ENCODE measurements around the gene GABARAPL2.

DNA sequence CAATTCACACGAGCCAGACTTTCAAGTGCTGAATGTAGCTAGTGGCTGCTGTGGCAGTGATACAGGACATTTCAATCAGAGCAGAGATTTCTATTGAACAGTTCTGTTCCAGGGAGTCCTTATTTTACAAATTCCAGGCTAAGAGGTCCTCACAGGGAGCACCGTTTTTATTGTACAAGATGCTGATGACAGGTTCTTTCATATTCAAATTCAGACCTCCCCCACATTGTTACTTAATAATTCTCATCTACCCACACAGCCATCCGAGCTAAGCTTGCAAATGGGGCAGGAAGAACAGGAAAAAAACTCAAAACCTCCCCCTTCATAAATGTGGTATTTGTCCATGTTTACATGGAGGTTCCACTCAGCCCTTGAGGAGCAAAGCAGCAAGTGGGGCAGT is 9.8 kb downstream of the GABARAPL2 start:
- no peak for TF ChIP-seq FOXK2 (IDR thresholded peaks at IDR 0.05)
- TF ChIP-seq FOXA1 (IDR thresholded peaks at IDR 0.05): no peak
- TF ChIP-seq ARNT (IDR thresholded peaks at IDR 0.05): no peak
- no peak for TF ChIP-seq SP1 (IDR thresholded peaks at IDR 0.05)
- no peak for TF ChIP-seq BHLHE40 (IDR thresholded peaks at IDR 0.05; ENCODE audit: borderline replicate concordance)

All from HEK293T (cell line).